H1 (cell line): ENCODE data around the gene ATP8B3. TPM values are rescaled to one million over a fixed set of nuclear protein-coding genes. Genes with fewer than 3 reads are reported as not detected.

Experiments used
- CTCF ChIP-seq, 3 experiments: IDR thresholded peaks; 1 replicate in 2 of 3; 2 replicates in 1 of 3; pipeline versions ENCODE4 v1.5.1 to v1.6.1; 2011; ENCODE audit warnings: low read length in 3 of 3, mild to moderate bottlenecking in 3 of 3, inconsistent platforms in 2 of 3, low read depth in 1 of 3, moderate library complexity in 1 of 3; ENCODE audit not compliant: insufficient read depth in 1 of 3; ENCODE audit errors: control extremely low read depth in 1 of 3
- GABPA ChIP-seq: IDR thresholded peaks from 2 replicates; pipeline ENCODE4 v1.6.1; 2011; ENCODE audit warnings: mild to moderate bottlenecking, low read length, moderate library complexity, borderline replicate concordance; ENCODE audit not compliant: insufficient read depth
- SAP30 ChIP-seq: fragments of 300-600 bp; sonication (generic); IDR thresholded peaks from 2 replicates; pipeline ENCODE4 v1.7.1; 2012; ENCODE audit warnings: low read length, moderate library complexity, mild to moderate bottlenecking, inconsistent platforms; ENCODE audit not compliant: insufficient read depth, insufficient replicate concordance
- SIN3A ChIP-seq, 2 experiments: IDR thresholded peaks in 1 of 2; conservative IDR thresholded peaks in 1 of 2; 2 replicates each; pipeline ENCODE4 v1.6.1; 2011 to 2012; ENCODE audit warnings: low read length in 2 of 2, improper control_type of control experiment in 1 of 2, low read depth in 1 of 2, mild to moderate bottlenecking in 1 of 2
- TEAD4 ChIP-seq: IDR thresholded peaks from 2 replicates; pipeline ENCODE4 v1.6.1; 2012; ENCODE audit warnings: low read depth, low read length, inconsistent platforms, mixed read lengths
- polyA plus RNA-seq, 7 experiments: library from polyadenylated mRNA; depleted of rRNA in 3 of 7; stranded (reverse) in 5 of 7; unstranded in 2 of 7; fragments of >200 nt in 5 of 7; fragments of 200-250 nt in 2 of 7; gene quantifications; 1 replicate in 5 of 7; 2 replicates in 1 of 7; 4 replicates in 1 of 7; pipeline versions ENCODE4 v1.2.1 to v1.2.3, GENCODE V29; 2011 to 2013; ENCODE audit warnings: missing spikeins in 2 of 7, mixed read lengths in 2 of 7
- total RNA-seq: library from RNA; stranded (reverse); fragmentation: NEBNext Ultra II Directional; extraction: Animal tissue kit (Norgen Biotek cat#: 25700); gene quantifications from 2 replicates; pipeline ENCODE4 v1.2.1, GENCODE V29; 2021

The ATP8B3 gene
- total and polyA plus RNA-seq, 2 of the 8 experiments (the other 6 are each of a cell fraction or from before 2014, with no cell fraction given) = 4.1 to 9.3 TPM

GRCh38 chr19:1836458-1837221 lies 24.6 kb upstream of the ATP8B3 start (continued):
- TF ChIP-seq SAP30 (no peak), CTCF (IDR thresholded peaks at IDR 0.05; ENCODE audit: control extremely low read depth in 1 of 3, insufficient read depth in 1 of 3, low read depth in 1 of 3, low read length in 3 of 3) (no peak), GABPA (no peak), SIN3A (conservative IDR thresholded peaks at IDR 0.05 in 1 of 2, IDR thresholded peaks at IDR 0.05 in 1 of 2; ENCODE audit: low read depth in 1 of 2, low read length in 2 of 2) (no peak), TEAD4 (no peak)
